ENCODE measurements around the gene NKD2.

Gene NKD2

DNA sequence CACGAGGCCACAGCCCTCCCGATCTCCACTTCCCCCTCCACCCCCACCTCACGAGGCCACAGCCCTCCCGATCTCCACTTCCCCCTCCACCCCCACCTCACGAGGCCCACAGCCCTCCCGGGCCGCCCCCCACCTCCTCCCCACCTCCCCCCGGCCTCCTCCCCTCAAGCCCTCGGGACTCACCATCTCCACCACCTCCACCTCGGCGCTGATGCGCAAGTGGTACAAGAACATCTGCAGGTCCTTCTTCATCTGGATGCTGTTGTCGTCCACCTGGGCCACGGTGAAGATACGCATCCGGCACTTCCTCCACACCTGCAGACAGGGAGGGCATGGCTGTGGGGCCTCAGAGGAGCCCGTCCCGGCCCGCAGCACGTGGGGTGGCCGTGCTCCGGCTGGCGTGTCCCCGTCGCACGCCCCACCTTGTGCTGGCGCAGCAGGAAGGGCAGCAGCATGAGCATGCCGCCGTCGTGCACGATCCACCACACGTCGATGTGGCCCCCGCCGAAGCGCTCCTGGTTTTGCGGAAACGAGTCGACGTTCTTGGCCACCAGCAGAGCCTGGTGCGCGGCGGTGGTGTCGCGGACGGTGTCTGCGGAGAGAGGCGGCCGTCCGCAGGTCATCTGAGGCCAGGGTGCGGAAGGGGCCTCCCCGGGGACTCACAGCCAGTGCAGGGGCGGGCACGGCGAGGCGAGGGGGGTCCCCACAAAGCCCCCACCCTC lies 55.2 kb downstream of the NKD2 start:
- no peaks in the 10 kb centered on the region for H3K79me2 ChIP-seq (ENCODE audit: insufficient read depth, low read length)
- TF ChIP-seq, protein P1, sequence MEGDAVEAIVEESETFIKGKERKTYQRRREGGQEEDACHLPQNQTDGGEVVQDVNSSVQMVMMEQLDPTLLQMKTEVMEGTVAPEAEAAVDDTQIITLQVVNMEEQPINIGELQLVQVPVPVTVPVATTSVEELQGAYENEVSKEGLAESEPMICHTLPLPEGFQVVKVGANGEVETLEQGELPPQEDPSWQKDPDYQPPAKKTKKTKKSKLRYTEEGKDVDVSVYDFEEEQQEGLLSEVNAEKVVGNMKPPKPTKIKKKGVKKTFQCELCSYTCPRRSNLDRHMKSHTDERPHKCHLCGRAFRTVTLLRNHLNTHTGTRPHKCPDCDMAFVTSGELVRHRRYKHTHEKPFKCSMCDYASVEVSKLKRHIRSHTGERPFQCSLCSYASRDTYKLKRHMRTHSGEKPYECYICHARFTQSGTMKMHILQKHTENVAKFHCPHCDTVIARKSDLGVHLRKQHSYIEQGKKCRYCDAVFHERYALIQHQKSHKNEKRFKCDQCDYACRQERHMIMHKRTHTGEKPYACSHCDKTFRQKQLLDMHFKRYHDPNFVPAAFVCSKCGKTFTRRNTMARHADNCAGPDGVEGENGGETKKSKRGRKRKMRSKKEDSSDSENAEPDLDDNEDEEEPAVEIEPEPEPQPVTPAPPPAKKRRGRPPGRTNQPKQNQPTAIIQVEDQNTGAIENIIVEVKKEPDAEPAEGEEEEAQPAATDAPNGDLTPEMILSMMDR (conservative IDR thresholded peaks at IDR 0.05; ENCODE audit: low read length) = no peak
- TF ChIP-seq EZH2phosphoT487 (IDR thresholded peaks at IDR 0.05; ENCODE audit: borderline replicate concordance) = no peak
- H3K9ac ChIP-seq (ENCODE audit: low read depth, low read length, poor library complexity, severe bottlenecking) = no peak overlapping the region
- H3K9me2 ChIP-seq (replicated peaks; ENCODE audit: low read depth, low read length) = no peaks in the 10 kb centered on the region
- no peak overlapping the region for H3K4me2 ChIP-seq (ENCODE audit: low read depth, low read length, poor library complexity, severe bottlenecking)
- H4K20me1 ChIP-seq (ENCODE audit: insufficient read depth, low read length, poor library complexity, severe bottlenecking) = no peaks in the 10 kb centered on the region
- H3K36me3 ChIP-seq (ENCODE audit: insufficient read depth, low read length) = no peaks in the 10 kb centered on the region
- H3K4me3 ChIP-seq (ENCODE audit: low read length, poor library complexity, severe bottlenecking) = no peak overlapping the region
- no peaks in the 10 kb centered on the region for H3K27me3 ChIP-seq (ENCODE audit: insufficient read depth, low read length, poor library complexity, severe bottlenecking)
- H2AFZ ChIP-seq (ENCODE audit: low read length) = no peak overlapping the region
- H3K9me3 ChIP-seq (ENCODE audit: insufficient read depth, low read depth, low read length) = no peaks in the 10 kb centered on the region
- H3K4me1 ChIP-seq (ENCODE audit: insufficient read depth, low read length, poor library complexity, severe bottlenecking) = no peaks in the 10 kb centered on the region
- H3F3A ChIP-seq (ENCODE audit: low read depth) = no peaks in the 10 kb centered on the region

DNA sequence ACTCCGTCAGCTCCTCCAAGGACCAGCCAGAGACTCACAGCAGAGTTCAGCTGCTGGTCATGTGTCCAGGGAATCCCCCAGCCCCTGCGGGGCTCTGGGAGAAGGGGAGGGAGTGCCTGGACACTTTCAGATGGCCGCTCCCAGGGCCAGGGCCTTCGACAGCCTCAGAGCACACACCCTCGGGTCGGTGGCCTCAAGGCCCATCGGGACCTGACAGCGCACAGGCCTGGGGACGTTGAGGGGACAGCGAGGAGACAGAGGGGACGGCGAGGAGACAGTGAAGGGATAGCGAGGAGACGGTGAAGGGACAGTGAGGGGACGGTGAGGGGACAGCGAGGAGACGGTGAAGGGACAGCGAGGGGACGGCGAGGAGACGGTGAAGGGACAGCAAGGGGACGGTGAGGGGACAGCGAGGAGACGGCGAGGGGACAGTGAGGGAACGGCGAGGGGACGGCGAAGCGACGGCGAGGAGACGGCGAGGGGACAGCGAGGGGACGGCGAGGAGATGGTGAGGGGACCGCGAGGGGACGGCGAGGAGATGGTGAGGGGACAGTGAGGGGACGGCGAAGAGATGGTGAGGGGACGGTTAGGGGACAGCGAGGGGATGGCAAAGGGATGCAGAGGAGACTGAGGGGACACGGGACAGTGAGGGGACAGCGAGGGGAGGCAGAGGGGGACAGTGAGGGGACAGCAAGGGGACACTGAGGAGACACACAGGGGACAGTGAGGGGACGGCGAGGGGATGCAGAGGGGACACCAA lies 56.0 kb downstream of the NKD2 start:
- no peaks in the 10 kb centered on the region for H3K9me3 ChIP-seq (ENCODE audit: insufficient read depth, low read depth, low read length)
- H4K20me1 ChIP-seq (ENCODE audit: insufficient read depth, low read length, poor library complexity, severe bottlenecking) = no peaks in the 10 kb centered on the region
- no peaks in the 10 kb centered on the region for H3K79me2 ChIP-seq (ENCODE audit: insufficient read depth, low read length)
- H3K36me3 ChIP-seq (ENCODE audit: insufficient read depth, low read length) = no peaks in the 10 kb centered on the region
- H3K4me1 ChIP-seq (ENCODE audit: insufficient read depth, low read length, poor library complexity, severe bottlenecking) = no peaks in the 10 kb centered on the region
- no peak overlapping the region for H3K4me3 ChIP-seq (ENCODE audit: low read length, poor library complexity, severe bottlenecking)
- no peak for TF ChIP-seq EZH2phosphoT487 (IDR thresholded peaks at IDR 0.05; ENCODE audit: borderline replicate concordance)
- TF ChIP-seq, protein P1 (conservative IDR thresholded peaks at IDR 0.05; ENCODE audit: low read length) = no peak
- no peaks in the 10 kb centered on the region for H3F3A ChIP-seq (ENCODE audit: low read depth)
- H3K9ac ChIP-seq (ENCODE audit: low read depth, low read length, poor library complexity, severe bottlenecking) = no peak overlapping the region
- no peak overlapping the region for H2AFZ ChIP-seq (ENCODE audit: low read length)
- no peaks in the 10 kb centered on the region for H3K27me3 ChIP-seq (ENCODE audit: insufficient read depth, low read length, poor library complexity, severe bottlenecking)
- no peak overlapping the region for H3K4me2 ChIP-seq (ENCODE audit: low read depth, low read length, poor library complexity, severe bottlenecking)
- H3K9me2 ChIP-seq (replicated peaks; ENCODE audit: low read depth, low read length) = no peaks in the 10 kb centered on the region

DNA sequence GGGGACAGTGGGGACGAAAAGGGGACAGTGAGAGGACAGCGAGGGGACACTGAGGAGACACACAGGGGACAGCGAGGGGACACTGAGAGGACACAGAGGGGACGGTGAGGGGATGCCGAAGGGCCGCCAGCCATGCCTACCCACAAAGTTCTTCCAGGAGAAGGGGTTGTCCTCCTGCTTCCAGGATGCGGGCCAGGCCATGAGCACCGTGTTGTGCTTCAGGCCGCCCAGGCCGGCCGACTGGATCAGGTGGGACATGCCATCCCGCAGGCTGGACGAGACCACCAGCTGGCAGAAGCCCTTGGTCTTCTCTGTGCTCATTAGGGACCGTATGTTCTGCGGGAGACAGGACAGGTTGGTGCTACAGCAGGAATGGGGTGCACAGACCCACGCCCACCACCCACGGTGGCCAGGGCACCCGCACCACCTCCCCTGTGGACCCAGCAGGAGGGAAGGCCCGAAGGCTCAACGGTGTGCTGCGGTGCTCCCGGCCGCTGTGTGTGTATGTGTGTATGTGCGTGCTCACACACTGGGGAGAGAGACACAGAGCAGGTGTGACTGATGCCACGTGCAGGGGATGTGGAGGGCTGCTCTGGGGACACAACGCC lies 56.6 kb downstream of the NKD2 start:
- Histone ChIP-seq H3K36me3 (ENCODE audit: insufficient read depth, low read length) (no peaks in the 10 kb centered on the region), H4K20me1 (ENCODE audit: insufficient read depth, low read length, poor library complexity, severe bottlenecking) (no peaks in the 10 kb centered on the region)
- TF ChIP-seq, protein P1 (conservative IDR thresholded peaks at IDR 0.05; ENCODE audit: low read length) = no peak
- no peak for TF ChIP-seq EZH2phosphoT487 (IDR thresholded peaks at IDR 0.05; ENCODE audit: borderline replicate concordance)

More for the DNA sequence above, 56.6 kb downstream of the NKD2 start:
- H2AFZ ChIP-seq (ENCODE audit: low read length) = no peak overlapping the region
- H3K4me1 ChIP-seq (ENCODE audit: insufficient read depth, low read length, poor library complexity, severe bottlenecking) = no peaks in the 10 kb centered on the region
- no peak overlapping the region for H3K9ac ChIP-seq (ENCODE audit: low read depth, low read length, poor library complexity, severe bottlenecking)
- no peaks in the 10 kb centered on the region for H3K9me2 ChIP-seq (replicated peaks; ENCODE audit: low read depth, low read length)
- H3K27me3 ChIP-seq (ENCODE audit: insufficient read depth, low read length, poor library complexity, severe bottlenecking) = no peaks in the 10 kb centered on the region
- H3K4me3 ChIP-seq (ENCODE audit: low read length, poor library complexity, severe bottlenecking) = no peak overlapping the region
- H3F3A ChIP-seq (ENCODE audit: low read depth) = no peaks in the 10 kb centered on the region
- H3K9me3 ChIP-seq (ENCODE audit: insufficient read depth, low read depth, low read length) = no peaks in the 10 kb centered on the region
- H3K4me2 ChIP-seq (ENCODE audit: low read depth, low read length, poor library complexity, severe bottlenecking) = no peak overlapping the region
- H3K79me2 ChIP-seq (ENCODE audit: insufficient read depth, low read length) = no peaks in the 10 kb centered on the region
